ENCODE results near the gene JSRP1. TPM values are rescaled to one million over a fixed set of nuclear protein-coding genes. Genes with fewer than 3 reads are reported as not detected.

JSRP1 gene
- total RNA-seq, 1 donor from 2014 or later, result 0.07 TPM

GRCh38 chr19:2266183-2266993 is 10.2 kb upstream of the JSRP1 start:
- DNase-seq (ENCODE audit: low read depth, low spot score), result peak; percentile 47

- no peak for DNase-seq (ENCODE audit: low read depth, low spot score)
Measured at GRCh38 chr19:2261438-2262172, 5.4 kb upstream of the JSRP1 start.

DNA sequence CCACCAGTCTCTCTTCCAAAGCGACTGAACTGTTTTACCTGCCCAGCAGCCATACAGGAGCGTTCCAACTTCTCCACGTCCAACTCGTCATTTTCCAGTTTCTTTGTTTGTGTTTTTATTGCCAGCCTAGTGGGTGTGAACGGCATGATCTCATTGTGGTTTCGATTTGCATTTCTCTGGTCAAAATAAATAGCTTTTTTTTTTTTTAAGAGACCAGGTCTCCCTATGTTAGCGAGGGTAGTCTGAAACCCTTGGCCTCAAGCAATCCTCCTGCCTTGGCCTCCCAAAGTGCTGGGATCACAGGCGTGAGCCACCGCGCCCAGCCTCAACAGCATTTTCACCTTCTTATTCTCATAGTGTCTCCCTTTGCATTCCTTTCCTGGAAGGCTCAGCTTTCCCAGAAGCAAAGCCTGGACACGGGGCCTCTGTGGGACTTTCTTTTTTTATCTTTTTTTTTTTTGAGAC is 4.2 kb upstream of the JSRP1 start:
- no peak for DNase-seq (ENCODE audit: low read depth, low spot score)

DNA sequence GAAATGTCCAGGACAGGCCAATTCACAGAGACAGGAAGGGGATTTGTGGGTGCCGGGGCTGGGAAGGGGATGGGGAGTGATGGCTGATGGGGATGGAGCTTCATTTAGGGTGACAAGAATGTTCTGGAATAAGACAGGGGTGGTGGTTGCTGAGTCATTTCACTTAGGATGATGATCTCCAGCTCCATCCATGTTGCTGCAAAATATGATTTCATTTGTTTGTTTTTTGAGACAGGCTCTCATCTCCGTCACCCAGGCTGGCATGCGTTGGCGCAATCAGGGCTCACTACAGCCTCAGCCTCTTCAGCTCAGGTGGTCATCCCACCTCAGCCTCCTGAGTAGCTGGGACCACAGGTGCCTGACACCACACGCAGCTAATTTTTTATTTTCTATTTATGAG is 3.1 kb upstream of the JSRP1 start:
- DNase-seq (ENCODE audit: low read depth, low spot score), result no peak

- no peak for DNase-seq (ENCODE audit: low read depth, low spot score)
Measured at GRCh38 chr19:2255112-2255845, 938 bp downstream of the JSRP1 start.

DNA sequence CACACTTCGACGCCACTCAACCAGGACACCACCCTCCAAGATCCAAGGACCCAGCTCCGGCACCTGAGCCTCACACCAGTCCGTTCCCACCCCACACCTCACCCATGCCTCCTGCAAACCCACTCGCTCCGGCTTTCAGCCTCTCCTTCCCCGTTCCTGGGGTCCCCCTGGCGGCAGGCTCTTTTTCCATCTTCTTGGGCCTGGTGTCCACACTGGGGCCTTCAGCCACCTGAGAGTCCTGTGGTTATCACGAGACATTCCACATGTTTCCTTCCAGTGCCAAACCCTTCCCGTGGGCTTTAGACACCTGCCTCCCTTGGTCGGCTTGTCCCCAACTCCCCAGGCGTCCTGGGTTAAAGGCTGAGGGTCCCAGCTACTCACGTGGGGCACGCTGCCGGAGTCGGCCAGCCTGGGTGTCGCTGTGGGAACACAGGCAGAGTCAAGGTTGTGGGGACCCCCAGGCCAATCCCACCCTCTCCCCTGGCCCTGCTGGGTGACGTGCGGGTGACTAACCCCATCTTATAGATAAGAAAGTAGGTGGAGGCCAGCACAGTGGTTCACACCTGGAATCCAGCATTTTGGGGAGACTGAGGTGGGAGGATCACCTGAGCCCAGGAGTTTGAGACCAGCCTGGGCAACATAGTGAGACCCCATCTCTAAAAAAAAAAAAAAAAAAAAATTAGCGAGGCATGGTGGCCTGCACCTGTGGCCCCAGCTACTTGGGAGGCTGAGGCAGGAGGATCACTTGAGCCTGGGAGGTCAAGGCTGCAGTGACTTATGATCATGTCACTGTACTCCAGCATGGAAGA is 1.9 kb downstream of the JSRP1 start:
- no peak for DNase-seq (ENCODE audit: low read depth, low spot score)

DNA sequence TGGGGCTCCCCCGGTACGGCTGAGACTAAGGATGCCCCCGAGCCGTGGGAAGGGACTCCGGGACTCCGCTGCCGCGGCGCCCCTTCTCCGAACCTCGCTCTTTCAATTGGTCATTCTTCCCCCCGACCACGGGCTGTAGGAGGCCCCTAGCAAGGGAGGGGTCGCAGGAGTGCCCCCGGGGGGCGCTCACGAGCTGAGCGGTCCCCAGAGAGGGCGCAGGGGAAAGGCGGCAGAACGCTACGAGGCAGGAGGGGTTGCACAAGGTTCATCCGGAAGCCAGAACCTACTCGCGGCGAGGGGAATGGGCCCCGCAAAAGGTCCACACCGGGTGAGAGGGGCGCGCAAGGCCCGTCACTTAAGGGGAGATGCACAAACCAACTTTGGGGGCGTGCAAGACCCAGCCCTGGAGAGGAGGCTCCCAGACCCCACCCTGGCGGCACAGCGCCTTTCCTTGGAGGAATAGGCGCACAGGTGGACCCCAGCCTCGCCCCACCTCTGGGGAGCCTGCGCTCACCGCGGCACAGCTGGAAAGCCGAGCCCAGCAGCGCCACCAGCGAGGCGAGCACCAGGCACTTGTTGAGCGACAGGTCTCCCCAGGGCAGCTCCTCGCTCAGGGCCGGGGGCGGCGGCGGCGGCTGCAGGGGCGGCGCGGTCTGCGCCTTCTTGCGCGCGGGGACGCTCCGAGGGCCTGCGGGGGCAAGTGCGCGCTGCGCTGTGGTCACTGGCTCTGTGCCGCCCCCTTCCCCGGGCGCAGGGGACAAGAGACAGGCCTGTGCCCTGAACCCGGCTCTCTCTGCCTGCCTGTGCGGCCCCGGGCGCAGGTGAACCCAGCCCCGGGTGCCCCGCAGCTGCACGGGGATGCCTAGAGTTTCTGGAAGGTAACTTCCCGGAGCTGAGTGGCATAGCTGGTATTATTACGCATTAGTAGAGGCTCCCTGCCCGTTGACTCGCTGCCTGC is 2.8 kb downstream of the JSRP1 start:
- DNase-seq (ENCODE audit: low read depth, low spot score), result no peak

GRCh38 chr19:2252797-2253105 is 3.5 kb downstream of the JSRP1 start:
- no peak for DNase-seq (ENCODE audit: low read depth, low spot score)

DNA sequence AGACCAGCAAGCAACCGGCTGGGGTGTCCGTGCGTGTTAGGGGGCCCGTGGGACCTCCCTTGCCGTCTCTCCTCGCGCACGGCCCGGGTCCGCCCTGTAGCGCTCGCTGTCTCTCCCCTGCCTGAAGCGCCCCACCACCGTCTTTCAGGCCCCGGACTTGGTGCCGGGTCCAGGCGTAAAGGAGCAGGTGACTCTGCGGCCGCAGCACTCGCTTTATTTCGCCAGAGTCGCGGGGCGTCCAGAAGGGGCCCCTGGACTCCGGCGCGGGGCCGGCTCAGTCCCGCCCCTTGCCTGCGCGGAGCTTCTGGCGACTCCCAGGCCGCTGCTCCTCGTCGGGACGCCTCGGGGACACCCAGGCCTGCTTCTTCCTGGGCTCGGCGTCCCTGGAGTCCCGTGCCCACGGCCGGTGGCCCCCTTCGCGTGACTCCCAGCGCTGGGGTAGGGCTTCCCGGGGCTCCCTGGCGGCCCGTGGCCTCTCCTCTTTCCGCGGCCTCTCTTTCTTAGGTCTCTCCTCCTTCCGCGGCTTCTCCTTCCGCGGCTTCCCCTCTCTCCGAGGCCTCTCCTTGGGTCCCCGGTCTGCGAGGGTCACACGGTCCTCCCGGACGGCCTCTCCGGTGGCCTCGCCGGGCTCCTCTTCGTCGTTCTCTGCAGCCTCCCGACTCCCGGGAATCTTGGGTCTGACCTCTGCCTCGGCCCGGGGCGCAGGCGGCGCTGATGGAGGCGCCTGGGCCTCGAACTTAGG is 4.0 kb downstream of the JSRP1 start:
- no peak for DNase-seq (ENCODE audit: low read depth, low spot score)

DNA sequence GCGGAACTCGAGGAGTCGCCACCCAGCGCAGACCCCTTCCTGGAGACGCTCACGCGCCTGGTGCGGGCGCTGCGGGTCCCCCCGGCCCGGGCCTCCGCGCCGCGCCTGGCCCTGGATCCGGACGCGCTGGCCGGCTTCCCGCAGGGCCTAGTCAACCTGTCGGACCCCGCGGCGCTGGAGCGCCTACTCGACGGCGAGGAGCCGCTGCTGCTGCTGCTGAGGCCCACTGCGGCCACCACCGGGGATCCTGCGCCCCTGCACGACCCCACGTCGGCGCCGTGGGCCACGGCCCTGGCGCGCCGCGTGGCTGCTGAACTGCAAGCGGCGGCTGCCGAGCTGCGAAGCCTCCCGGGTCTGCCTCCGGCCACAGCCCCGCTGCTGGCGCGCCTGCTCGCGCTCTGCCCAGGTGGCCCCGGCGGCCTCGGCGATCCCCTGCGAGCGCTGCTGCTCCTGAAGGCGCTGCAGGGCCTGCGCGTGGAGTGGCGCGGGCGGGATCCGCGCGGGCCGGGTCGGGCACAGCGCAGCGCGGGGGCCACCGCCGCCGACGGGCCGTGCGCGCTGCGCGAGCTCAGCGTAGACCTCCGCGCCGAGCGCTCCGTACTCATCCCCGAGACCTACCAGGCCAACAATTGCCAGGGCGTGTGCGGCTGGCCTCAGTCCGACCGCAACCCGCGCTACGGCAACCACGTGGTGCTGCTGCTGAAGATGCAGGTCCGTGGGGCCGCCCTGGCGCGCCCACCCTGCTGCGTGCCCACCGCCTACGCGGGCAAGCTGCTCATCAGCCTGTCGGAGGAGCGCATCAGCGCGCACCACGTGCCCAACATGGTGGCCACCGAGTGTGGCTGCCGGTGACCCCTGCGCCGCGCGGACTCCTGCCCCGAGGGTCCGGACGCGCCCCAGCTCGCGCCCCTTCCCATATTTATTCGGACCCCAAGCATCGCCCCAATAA is 4.8 kb downstream of the JSRP1 start:
- DNase-seq (ENCODE audit: low read depth, low spot score), result no peak

DNA sequence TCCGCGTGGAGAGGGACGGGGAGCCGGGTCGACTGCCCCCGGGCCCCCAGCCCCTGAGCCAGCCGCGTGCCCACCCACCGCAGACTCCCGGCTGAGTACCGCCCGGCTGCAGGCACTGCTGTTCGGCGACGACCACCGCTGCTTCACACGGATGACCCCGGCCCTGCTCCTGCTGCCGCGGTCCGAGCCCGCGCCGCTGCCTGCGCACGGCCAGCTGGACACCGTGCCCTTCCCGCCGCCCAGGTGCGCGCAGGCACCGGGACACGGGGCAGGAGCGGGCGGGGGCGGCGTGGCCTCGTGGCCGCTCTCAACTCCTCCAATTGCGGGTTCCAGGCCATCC is 5.5 kb downstream of the JSRP1 start:
- no peak for DNase-seq (ENCODE audit: low read depth, low spot score)

- no peak for DNase-seq (ENCODE audit: low read depth, low spot score)
Measured at GRCh38 chr19:2249880-2250765, 6.1 kb downstream of the JSRP1 start.

DNA sequence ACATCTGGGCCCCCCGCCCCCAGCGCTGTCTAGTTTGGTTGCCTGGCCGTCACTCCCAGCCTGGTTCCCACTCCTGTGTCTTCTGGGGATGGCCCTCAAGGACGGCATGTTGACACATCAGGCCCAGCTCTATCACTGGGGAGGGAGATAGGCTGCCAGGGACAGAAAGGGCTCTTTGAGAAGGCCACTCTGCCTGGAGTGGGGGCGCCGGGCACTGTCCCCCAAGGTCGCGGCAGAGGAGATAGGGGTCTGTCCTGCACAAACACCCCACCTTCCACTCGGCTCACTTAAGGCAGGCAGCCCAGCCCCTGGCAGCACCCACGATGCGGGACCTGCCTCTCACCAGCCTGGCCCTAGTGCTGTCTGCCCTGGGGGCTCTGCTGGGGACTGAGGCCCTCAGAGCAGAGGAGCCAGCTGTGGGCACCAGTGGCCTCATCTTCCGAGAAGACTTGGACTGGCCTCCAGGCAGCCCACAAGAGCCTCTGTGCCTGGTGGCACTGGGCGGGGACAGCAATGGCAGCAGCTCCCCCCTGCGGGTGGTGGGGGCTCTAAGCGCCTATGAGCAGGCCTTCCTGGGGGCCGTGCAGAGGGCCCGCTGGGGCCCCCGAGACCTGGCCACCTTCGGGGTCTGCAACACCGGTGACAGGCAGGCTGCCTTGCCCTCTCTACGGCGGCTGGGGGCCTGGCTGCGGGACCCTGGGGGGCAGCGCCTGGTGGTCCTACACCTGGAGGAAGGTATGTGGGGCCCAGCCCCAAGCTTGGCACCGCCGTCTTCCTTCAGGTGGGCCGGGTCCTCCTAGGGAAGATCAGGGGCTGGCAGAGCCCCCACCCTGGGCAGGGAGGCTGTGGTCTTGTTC is 7.0 kb downstream of the JSRP1 start, which contains the start of gene AMH:
AMH (plus strand) TSS at position 314 of the 857 bp plus-strand sequence; CDS start at position 324, 10 bp downstream.
- no peak for DNase-seq (ENCODE audit: low read depth, low spot score)

- DNase-seq (ENCODE audit: low read depth, low spot score), result no peak
Measured at GRCh38 chr19:2248136-2249009, 7.8 kb downstream of the JSRP1 start.

DNA sequence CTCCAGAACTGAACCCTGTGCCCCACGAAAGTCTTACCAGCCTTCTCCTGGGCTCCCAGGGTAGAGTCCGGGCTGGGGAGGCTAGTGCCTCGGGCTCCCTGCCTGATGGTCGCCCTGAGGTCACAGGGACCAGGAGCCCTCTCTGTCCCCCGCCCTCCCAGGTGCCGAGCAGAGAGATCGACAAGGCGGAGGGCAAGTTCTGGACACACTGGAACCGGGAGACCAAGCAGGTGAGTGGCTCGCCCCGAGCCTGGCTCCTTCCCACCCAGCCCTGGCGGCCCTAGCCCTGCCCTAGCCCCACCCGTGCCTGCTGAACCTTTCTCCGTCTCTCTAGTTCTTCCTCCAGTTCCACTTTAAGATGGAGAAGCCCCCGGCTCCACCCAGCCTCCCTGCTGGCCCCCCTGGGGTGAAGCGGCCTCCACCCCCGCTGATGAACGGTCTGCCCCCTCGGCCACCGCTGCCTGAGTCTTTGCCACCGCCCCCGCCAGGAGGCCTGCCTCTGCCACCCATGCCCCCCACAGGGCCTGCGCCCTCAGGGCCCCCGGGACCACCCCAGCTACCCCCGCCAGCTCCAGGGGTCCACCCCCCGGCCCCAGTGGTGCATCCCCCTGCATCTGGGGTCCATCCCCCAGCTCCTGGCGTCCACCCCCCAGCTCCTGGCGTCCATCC is 8.7 kb downstream of the JSRP1 start:
- no peak for DNase-seq (ENCODE audit: low read depth, low spot score)

All from pulmonary artery endothelial cell (primary cell).